A549 (cell line): ENCODE measurements around the gene GPR158. TPM values are rescaled to one million over a fixed set of nuclear protein-coding genes. Genes with fewer than 3 reads are reported as not detected.
"Not testable (repeated sequence)": the region's sequence is repeated elsewhere in the genome, so short reads cannot be mapped to it uniquely, and the experiment has no call there.

Experiments
- ATAC-seq, 2 experiments: fragments of 200-7000 bp in 1 of 2; fragments of >200 bp in 1 of 2; cut with Nextera tagmentation in 1 of 2; cut with Tn5 transposase in 1 of 2; 3 replicates each; pipeline versions ENCODE4 v1.8.0 to v1.9.1; 2018 to 2020; ENCODE audit warnings: mild to moderate bottlenecking in 1 of 2, moderate library complexity in 1 of 2
- CTCF ChIA-PET: fragments of 300-600 bp; sonication (Branson Sonifier 250); formaldehyde crosslinking; extraction: SDS; loops from one replicate; lab custom pipeline; 2021; ENCODE audit warnings: antibody characterized with exemption, inconsistent platforms; lab: Yijun Ruan, JAX
- POLR2A ChIA-PET: fragments of 350-600 bp; formaldehyde crosslinking; extraction: SDS; loops from one replicate; lab custom pipeline; 2021; ENCODE audit warnings: antibody characterized with exemption, inconsistent platforms; lab: Yijun Ruan, JAX
- DNase-seq, 2 experiments: peaks; one replicate each; pipeline versions ENCODE4 v3.0.0 to v3.0.0-alpha.2; 2011 to 2016; ENCODE audit warnings: low read depth in 1 of 2, low spot score in 1 of 2
- FAIRE-seq: peaks from 2 replicates; lab custom pipeline; 2011; peaks lifted over from hg19 to GRCh38; lab: Jason Lieb, UNC
- H3K27ac ChIP-seq, 2 experiments: fragments of >200 bp; sonication (Bioruptor Twin); formaldehyde crosslinking; 3 replicates each; pipeline ENCODE4 v1.5.1; 2016 to 2017
- H3K4me1 ChIP-seq: fragments of >200 bp; sonication (Bioruptor Twin); formaldehyde crosslinking; 3 replicates; pipeline ENCODE4 v1.6.1; 2016
- H3K4me2 ChIP-seq: fragments of >200 bp; sonication (Bioruptor Twin); formaldehyde crosslinking; 3 replicates; pipeline ENCODE4 v1.6.1; 2016
- H3K4me3 ChIP-seq: fragments of >200 bp; sonication (Bioruptor Twin); formaldehyde crosslinking; 3 replicates; pipeline ENCODE4 v1.5.1; 2016
- H3K9me3 ChIP-seq: fragments of >200 bp; sonication (Bioruptor Twin); formaldehyde crosslinking; 3 replicates; pipeline ENCODE4 v1.6.1; 2016
- BHLHE40 ChIP-seq: IDR thresholded peaks from 2 replicates; pipeline ENCODE4 v1.6.1; 2012; ENCODE audit warnings: low read depth, low read length, inconsistent platforms
- CBX8 ChIP-seq: fragments of 200-600 bp; sonication (generic); IDR thresholded peaks from 2 replicates; pipeline ENCODE4 v1.6.1; 2016
- CEBPB ChIP-seq, 2 experiments: fragments of >200 bp in 1 of 2; sonication (Bioruptor Twin) in 1 of 2; formaldehyde crosslinking in 1 of 2; IDR thresholded peaks; 2 replicates each; pipeline ENCODE4 v1.6.1; 2012 to 2016
- E2F6 ChIP-seq: IDR thresholded peaks from 2 replicates; pipeline ENCODE4 v1.6.1; 2012; ENCODE audit warnings: low read depth, borderline replicate concordance
- EP300 ChIP-seq, 2 experiments: fragments of >200 bp; sonication (Bioruptor Twin); formaldehyde crosslinking; IDR thresholded peaks; 2 replicates in 1 of 2; 3 replicates in 1 of 2; pipeline ENCODE4 v1.6.1; 2016 to 2017
- FOSL2 ChIP-seq, 2 experiments: fragments of 450-650 bp in 1 of 2; fragments of >200 bp in 1 of 2; sonication (Bioruptor Twin) in 1 of 2; formaldehyde crosslinking; IDR thresholded peaks; 2 replicates each; pipeline versions ENCODE4 v1.5.0 to v1.6.1; 2016 to 2020; ENCODE audit warnings: mild to moderate bottlenecking in 1 of 2, moderate library complexity in 1 of 2
- FOXS1 ChIP-seq: fragments of 250-450 bp; sonication (Bioruptor Pico); IDR thresholded peaks from 2 replicates; pipeline ENCODE4 v1.5.0; 2020; ENCODE audit warnings: mild to moderate bottlenecking, moderate library complexity
- HDAC2 ChIP-seq: fragments of 200-600 bp; sonication (generic); IDR thresholded peaks from 2 replicates; pipeline ENCODE4 v1.6.1; 2016
- HOXB5 ChIP-seq: fragments of 250-450 bp; sonication (Bioruptor Pico); IDR thresholded peaks from 2 replicates; pipeline ENCODE4 v1.5.0; 2020; ENCODE audit warnings: mild to moderate bottlenecking, moderate library complexity
- MAX ChIP-seq: IDR thresholded peaks from 2 replicates; pipeline ENCODE4 v1.6.1; 2012
- NFE2L2 ChIP-seq: fragments of 150-350 bp; conservative IDR thresholded peaks from 2 replicates; pipeline ENCODE4 v1.6.1; 2014; ENCODE audit warnings: low read length
- NR3C1 ChIP-seq: fragments of >200 bp; sonication (Bioruptor Twin); formaldehyde crosslinking; IDR thresholded peaks from 3 replicates; pipeline ENCODE4 v1.6.1; 2017
- PBX3 ChIP-seq: IDR thresholded peaks from 2 replicates; pipeline ENCODE4 v1.6.1; 2012
- POLR2AphosphoS2 ChIP-seq: conservative IDR thresholded peaks from 2 replicates; pipeline ENCODE4 v1.6.1; 2012; ENCODE audit warnings: low read length, improper control_type of control experiment, inconsistent platforms
- RARB ChIP-seq: fragments of 250-450 bp; sonication (Bioruptor Pico); IDR thresholded peaks from 2 replicates; pipeline ENCODE4 v1.8.0; 2021; ENCODE audit warnings: mild to moderate bottlenecking, moderate library complexity
- RCOR1 ChIP-seq: fragments of 150-350 bp; IDR thresholded peaks from 2 replicates; pipeline ENCODE4 v1.6.1; 2014; ENCODE audit warnings: antibody characterized with exemption, low read length, low read depth
- RNF2 ChIP-seq: fragments of 200-600 bp; sonication (generic); IDR thresholded peaks from 2 replicates; pipeline ENCODE4 v1.6.1; 2016; ENCODE audit warnings: low read depth, mild to moderate bottlenecking, antibody characterized with exemption, moderate library complexity, borderline replicate concordance
- SMC3 ChIP-seq: fragments of >200 bp; sonication (Bioruptor Twin); formaldehyde crosslinking; IDR thresholded peaks from 3 replicates; pipeline ENCODE4 v1.6.1; 2018; ENCODE audit warnings: inconsistent platforms
- ZC3H11A ChIP-seq: fragments of 450-650 bp; IDR thresholded peaks from 2 replicates; pipeline ENCODE4 v1.6.1; 2014; ENCODE audit warnings: antibody characterized with exemption, mild to moderate bottlenecking
- ZFP36 ChIP-seq: fragments of 450-650 bp; IDR thresholded peaks from 2 replicates; pipeline ENCODE4 v1.6.1; 2014; ENCODE audit warnings: borderline replicate concordance; ENCODE audit not compliant: partially characterized antibody
- WGBS: methylation state at CpG from one replicate; pipeline ENCODE4 v1.1.6; 2017; ENCODE audit errors: missing lambda C conversion rate; 5-methylcytosine and 5-hydroxymethylcytosine counted together
- polyA plus RNA-seq, 4 experiments: library from polyadenylated mRNA; depleted of rRNA in 3 of 4; stranded (reverse); fragments of >200 nt; fragmentation: RNase III in 1 of 4; extraction: RNeasy Plus Mini Kit Qiagen cat#74134 plus additional on column Dnase treatment in 1 of 4; gene quantifications; 2 replicates in 3 of 4; 3 replicates in 1 of 4; pipeline ENCODE4 v1.2.3, GENCODE V29; 2011 to 2017

The GPR158 gene
- polyA plus RNA-seq, 2 of the 4 experiments (the other 2 are of a cell fraction): 0.01 to 0.03 TPM

- Histone ChIP-seq H3K9me3 (0 out of 3 replicates have a peak, but pooled peaks cover 5% of the 10 kb centered on the region), H3K27ac (no peak overlapping the region), H3K4me1 (no peaks in the 10 kb centered on the region), H3K4me2 (no peak overlapping the region)
- DNase-seq (no peak), ATAC-seq (no peak)
- CTCF ChIA-PET: no interaction called here
- TF ChIP-seq E2F6 (no peak), RCOR1 (no peak), PBX3 (no peak), SMC3 (no peak), FOXS1 (CRISPR knock-in tag) (no peak)
- TF ChIP-seq, all 56 proteins: peak for 0
- no peak for FAIRE-seq
- 9% methylated on average over 1 of the region's 1 CpG for WGBS
- H3K4me3 ChIP-seq: no peak overlapping the region
- POLR2A ChIA-PET: no interaction called here
These were observed 131.6 kb downstream of the GPR158 start for GRCh38 chr10:25306386-25306785.

- WGBS: 48% methylated on average over 2 of the region's 3 CpGs
- Histone ChIP-seq H3K4me3 (no peak overlapping the region), H3K27ac (no peak overlapping the region)
- ATAC-seq: no peak
- POLR2A ChIA-PET: no interaction called here
- TF ChIP-seq NFE2L2: no peak
- TF ChIP-seq RARB (CRISPR knock-in tag): no peak
- TF ChIP-seq CBX8: no peak
- TF ChIP-seq ZFP36: no peak
- TF ChIP-seq ZC3H11A: no peak
- no peak for TF ChIP-seq NR3C1
- TF ChIP-seq RNF2: no peak
- TF ChIP-seq CEBPB (IDR thresholded peaks at IDR 0.05): no peak
- no peak for TF ChIP-seq HOXB5 (CRISPR knock-in tag)
- TF ChIP-seq HDAC2: no peak
- TF ChIP-seq MAX: no peak
- TF ChIP-seq BHLHE40: no peak
- TF ChIP-seq EP300 (IDR thresholded peaks at IDR 0.05): no peak
- TF ChIP-seq POLR2AphosphoS2: no peak
- TF ChIP-seq PBX3: no peak
- TF ChIP-seq E2F6: no peak
- TF ChIP-seq, all 56 proteins: peak for 0
- no peak for FAIRE-seq
- H3K4me1 ChIP-seq: no peaks in the 10 kb centered on the region
- H3K4me2 ChIP-seq: no peak overlapping the region
- 0 out of 3 replicates have a peak, but pooled peaks cover 5% of the 10 kb centered on the region for H3K9me3 ChIP-seq
- no peak for DNase-seq
- CTCF ChIA-PET: no interaction called here
These were observed 133.5 kb downstream of the GPR158 start for GRCh38 chr10:25308278-25308677.

- H3K4me2 ChIP-seq: peak overlapping the region; percentile 70
- H3K9me3 ChIP-seq; CTCF ChIA-PET; H3K4me1 ChIP-seq; POLR2A ChIA-PET; FAIRE-seq; TF ChIP-seq FOSL2 (IDR thresholded peaks at IDR 0.05): not testable (repeated sequence)
- peak; percentile 80 for TF ChIP-seq FOSL2 (CRISPR knock-in tag; IDR thresholded peaks at IDR 0.05)
- peak in 1 of 2 experiments; percentile 60; a peak in 1 of 4 replicates for TF ChIP-seq CEBPB (IDR thresholded peaks at IDR 0.05)
- ATAC-seq: peak; percentile 86 to 95; a peak in 5 of 6 replicates
- peak overlapping the region; percentile 66 to 74 for H3K27ac ChIP-seq
- WGBS: 14% methylated on average over 9 of the region's 9 CpGs
- DNase-seq: peak; percentile 40 to 78
- peak overlapping the region; percentile 39 for H3K4me3 ChIP-seq
These were observed 142.9 kb downstream of the GPR158 start for GRCh38 chr10:25317596-25318211.
